A673 (cell line): Measurements from ENCODE around the gene SLC2A4RG.

ENCODE experiments used
- CTCF ChIP-seq: fragments of 300-800, 200-600 bp; sonication (generic); conservative IDR thresholded peaks from 2 replicates; pipeline ENCODE4 v1.5.1; 2017; ENCODE audit warnings: low read depth, mild to moderate bottlenecking, antibody characterized with exemption, low read length, moderate library complexity, mixed read lengths
- EZH2 ChIP-seq: fragments of 200-600 bp; sonication (generic); IDR thresholded peaks from 2 replicates; pipeline ENCODE4 v1.6.1; 2017; ENCODE audit warnings: borderline replicate concordance, low read depth, mild to moderate bottlenecking, mixed read lengths, antibody characterized with exemption, low read length; ENCODE audit not compliant: poor library complexity, severe bottlenecking

GRCh38 chr20:63781181-63781580, 41.6 kb downstream of the SLC2A4RG start:
- no peak for TF ChIP-seq CTCF
- no peak for TF ChIP-seq EZH2
